Spinal cord (tissue), 10 donors: ENCODE results near the gene SSR1. TPM values are rescaled to one million over a fixed set of nuclear protein-coding genes. Genes with fewer than 3 reads are reported as not detected.
"Not testable (repeated sequence)": the region's sequence is repeated elsewhere in the genome, so short reads cannot be mapped to it uniquely, and the experiment has no call there.

Experiments
- DNase-seq, 6 donors: peaks; one replicate each; pipeline versions ENCODE4 v3.0.0 to v3.0.0-alpha.2; 2013 to 2015; ENCODE audit warnings: low spot score in 6 of 6, low read depth in 4 of 6
- H3K27ac ChIP-seq: one replicate; pipeline ENCODE4 v1.5.1; 2013; ENCODE audit warnings: low read depth, low read length, control low read depth
- H3K27me3 ChIP-seq: one replicate; pipeline ENCODE4 v1.6.1; 2013; ENCODE audit warnings: low read length; ENCODE audit not compliant: control insufficient read depth, insufficient read depth
- H3K36me3 ChIP-seq: one replicate; pipeline ENCODE4 v1.6.1; 2013; ENCODE audit warnings: low read length; ENCODE audit not compliant: control insufficient read depth, insufficient read depth
- H3K4me1 ChIP-seq: one replicate; pipeline ENCODE4 v1.6.1; 2013; ENCODE audit warnings: low read length; ENCODE audit not compliant: control insufficient read depth, insufficient read depth
- H3K4me3 ChIP-seq: one replicate; pipeline ENCODE4 v1.5.1; 2013; ENCODE audit warnings: low read depth, low read length, control low read depth
- H3K9me3 ChIP-seq: one replicate; pipeline ENCODE4 v1.6.1; 2013; ENCODE audit warnings: low read length; ENCODE audit not compliant: control insufficient read depth, insufficient read depth
- WGBS: methylation state at CpG from one replicate; pipeline ENCODE4 v1.1.5; 2013; ENCODE audit warnings: missing lambda C conversion rate; ENCODE audit not compliant: insufficient coverage; 5-methylcytosine and 5-hydroxymethylcytosine counted together
- polyA plus RNA-seq, 2 donors: library from polyadenylated mRNA; unstranded; fragments of 120-200 nt; gene quantifications; one replicate each; pipeline ENCODE4 v1.2.1, GENCODE V29; 2013; ENCODE audit not compliant: insufficient read length in 2 of 2
- total RNA-seq, 2 donors: library from RNA; depleted of rRNA in 1 of 2; stranded (reverse); fragments of 120-200 nt in 1 of 2; fragments of >200 nt in 1 of 2; gene quantifications; one replicate each; pipeline versions ENCODE4 v1.2.3 to v1.2.4, GENCODE V29; 2013 to 2014
- donor health status: healthy.

Gene SSR1
- total and polyA plus RNA-seq, 4 donors = 74.3 to 142 (median 82.1) TPM

DNA sequence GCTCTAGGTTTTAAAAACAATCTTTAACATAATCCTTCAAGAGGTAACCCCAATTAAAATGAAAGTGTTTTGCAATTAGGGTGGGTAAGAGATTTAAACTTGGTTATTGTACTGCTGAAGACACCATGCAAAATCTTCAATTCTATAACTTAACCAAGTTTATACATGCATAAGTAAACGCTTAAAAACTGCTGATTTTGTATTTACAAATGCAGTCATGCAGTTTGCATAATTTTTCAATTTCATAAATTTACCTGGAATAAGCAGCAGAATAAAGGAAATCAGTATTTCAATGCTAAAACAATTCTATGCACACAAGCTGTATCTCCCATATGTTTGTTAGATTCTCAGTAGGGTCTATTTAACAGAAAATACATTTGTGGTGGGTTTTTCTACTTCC is 22.9 kb downstream of the SSR1 start:
- H3K36me3 ChIP-seq = peaks cover 22% of the 10 kb centered on the region
- H3K27ac ChIP-seq = no peak overlapping the region
- DNase-seq = no peak
- WGBS = no CpG with 5 or more reads among the region's 1 CpG
- H3K4me1 ChIP-seq = no peaks in the 10 kb centered on the region
- no peaks in the 10 kb centered on the region for H3K27me3 ChIP-seq
- H3K4me3 ChIP-seq = no peak overlapping the region
- H3K9me3 ChIP-seq = no peaks in the 10 kb centered on the region

- WGBS = 98% methylated on average over 5 of the region's 6 CpGs
- Histone ChIP-seq H3K4me3 (no peak overlapping the region), H3K27ac (no peak overlapping the region), H3K27me3 (no peaks in the 10 kb centered on the region), H3K9me3 (no peaks in the 10 kb centered on the region), H3K36me3 (peaks cover 9% of the 10 kb centered on the region), H3K4me1 (no peaks in the 10 kb centered on the region)
- no peak for DNase-seq
These were observed 27.6 kb downstream of the SSR1 start for GRCh38 chr6:7285416-7285815.

GRCh38 chr6:7283676-7284075 is 29.3 kb downstream of the SSR1 start:
- no peak overlapping the region for H3K4me3 ChIP-seq
- no peak overlapping the region for H3K27ac ChIP-seq
- H3K27me3 ChIP-seq = no peaks in the 10 kb centered on the region
- peaks cover 2% of the 10 kb centered on the region for H3K4me1 ChIP-seq
- WGBS = no CpG with 5 or more reads among the region's 2 CpGs
- DNase-seq = no peak
- peaks cover 9% of the 10 kb centered on the region for H3K36me3 ChIP-seq
- H3K9me3 ChIP-seq = no peaks in the 10 kb centered on the region

DNA sequence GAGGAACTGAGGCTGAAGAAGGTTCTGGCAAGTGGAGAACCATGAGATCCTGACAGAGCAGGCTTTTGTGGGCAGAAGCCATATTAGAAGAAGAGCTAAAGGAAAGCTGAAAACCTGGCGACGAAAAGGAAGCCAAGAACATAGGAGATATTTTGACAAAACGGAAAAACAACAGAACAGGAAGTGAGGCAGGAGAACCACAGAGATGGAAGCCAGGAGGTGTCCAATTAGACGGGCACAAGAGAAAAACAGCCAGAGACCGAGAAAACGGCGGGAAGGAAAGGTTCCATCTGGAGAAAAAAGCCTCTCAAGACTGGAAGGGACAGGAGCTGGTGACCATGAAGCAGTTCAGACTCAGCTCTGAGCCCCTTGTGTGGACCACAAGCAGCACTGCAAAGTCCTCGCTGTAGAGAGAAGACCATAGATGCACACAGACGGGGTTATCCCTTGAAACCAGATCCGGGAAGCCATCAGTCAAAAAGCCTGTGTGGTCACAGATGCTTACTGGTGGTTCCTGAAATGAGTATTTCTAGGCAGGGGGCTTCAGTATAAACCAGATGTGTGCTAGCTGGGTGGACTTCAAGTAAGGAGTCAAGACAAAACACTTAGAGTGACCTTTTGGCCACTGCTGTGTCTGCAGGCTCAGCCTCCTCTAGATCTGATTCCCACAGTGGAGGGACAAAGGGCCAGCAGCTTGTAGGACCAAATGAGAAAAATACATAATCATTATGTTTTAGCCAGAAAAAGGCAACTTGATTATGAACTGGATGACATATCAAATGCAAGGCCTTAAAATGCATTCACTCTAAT is 30.7 kb downstream of the SSR1 start:
- 83% methylated on average over 10 of the region's 10 CpGs for WGBS
- Histone ChIP-seq H3K27ac (no peak overlapping the region), H3K4me3 (no peak overlapping the region), H3K4me1 (peaks cover 4% of the 10 kb centered on the region), H3K9me3 (no peaks in the 10 kb centered on the region), H3K27me3 (no peaks in the 10 kb centered on the region), H3K36me3 (peaks cover 9% of the 10 kb centered on the region)
- no peak for DNase-seq

- no peaks in the 10 kb centered on the region for H3K36me3 ChIP-seq
- H3K27ac ChIP-seq = no peak overlapping the region
- H3K4me3 ChIP-seq = no peak overlapping the region
- no peaks in the 10 kb centered on the region for H3K9me3 ChIP-seq
- H3K27me3 ChIP-seq = no peaks in the 10 kb centered on the region
- WGBS = 58% methylated on average over 3 of the region's 7 CpGs
- no peak for DNase-seq
- H3K4me1 ChIP-seq = peaks cover 4% of the 10 kb centered on the region
These were observed 36.8 kb downstream of the SSR1 start for GRCh38 chr6:7276199-7276524.

GRCh38 chr6:7274525-7274924 is 38.5 kb downstream of the SSR1 start:
- DNase-seq, H3K9me3 ChIP-seq, H3K4me1 ChIP-seq, H3K4me3 ChIP-seq, H3K27ac ChIP-seq, H3K27me3 ChIP-seq, H3K36me3 ChIP-seq: not testable (repeated sequence)
- 98% methylated on average over 6 of the region's 8 CpGs for WGBS

DNA sequence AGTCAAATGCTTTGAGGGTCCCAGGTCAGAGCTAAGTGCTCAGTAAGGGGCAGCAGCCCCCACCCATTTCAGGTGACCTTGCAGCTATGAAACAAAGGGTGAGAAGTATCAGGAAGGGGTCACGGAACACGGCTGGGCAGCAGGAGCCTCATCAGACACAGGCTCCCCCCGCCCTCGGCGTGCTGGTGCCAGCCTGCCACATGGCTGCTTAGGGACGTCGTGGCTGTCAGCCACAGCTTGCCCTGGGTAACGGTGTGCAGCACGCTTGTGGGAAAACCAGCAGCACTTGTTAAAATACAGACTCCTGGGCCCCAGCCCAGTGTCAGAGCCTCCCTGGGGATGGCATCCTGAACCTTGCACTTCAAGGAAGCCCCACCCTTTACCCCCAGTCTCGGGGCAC is 39.3 kb downstream of the SSR1 start:
- 82% methylated on average over 9 of the region's 10 CpGs for WGBS

GRCh38 chr6:7271205-7271534 is 41.8 kb downstream of the SSR1 start:
- DNase-seq = no peak
- Histone ChIP-seq H3K27ac (no peak overlapping the region), H3K4me3 (no peak overlapping the region), H3K27me3 (no peaks in the 10 kb centered on the region), H3K9me3 (no peaks in the 10 kb centered on the region), H3K4me1 (peaks cover 5% of the 10 kb centered on the region), H3K36me3 (peaks cover 8% of the 10 kb centered on the region)
- WGBS = 84% methylated on average over 8 of the region's 11 CpGs

More for the DNA sequence above, 39.3 kb downstream of the SSR1 start:
- Histone ChIP-seq H3K27ac (no peak overlapping the region), H3K4me1 (peaks cover 2% of the 10 kb centered on the region), H3K9me3 (no peaks in the 10 kb centered on the region), H3K27me3 (no peaks in the 10 kb centered on the region), H3K36me3 (peaks cover 3% of the 10 kb centered on the region), H3K4me3 (no peak overlapping the region)
- DNase-seq = no peak

GRCh38 chr6:7270320-7271204 is 42.4 kb downstream of the SSR1 start:
- 99% methylated on average over 9 of the region's 16 CpGs for WGBS

DNA sequence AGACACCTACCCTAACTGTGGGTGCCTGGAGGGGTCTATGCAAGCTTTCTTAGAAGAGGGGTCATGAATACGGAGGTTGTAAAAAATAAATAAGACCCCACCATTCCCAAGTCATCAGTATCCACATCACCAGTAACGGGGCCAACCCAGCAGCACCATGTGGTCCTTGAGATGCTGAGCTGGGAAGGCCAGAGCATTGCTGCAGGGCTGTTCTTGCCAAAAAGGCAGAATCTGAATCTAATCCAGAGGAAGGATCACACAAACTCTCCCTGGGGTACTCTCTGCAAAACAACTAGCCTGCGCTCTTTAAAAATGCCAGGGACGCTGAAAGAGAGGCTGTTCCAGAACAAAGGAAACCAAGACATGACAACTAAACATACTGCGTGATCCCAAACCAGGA is 43.2 kb downstream of the SSR1 start:
- H3K4me1 ChIP-seq = peaks cover 5% of the 10 kb centered on the region
- H3K9me3 ChIP-seq = no peaks in the 10 kb centered on the region
- peak in 1 of 6 donors; percentile 50 for DNase-seq
- H3K27me3 ChIP-seq = no peaks in the 10 kb centered on the region
- 32% methylated on average over 3 of the region's 5 CpGs for WGBS
- H3K27ac ChIP-seq = no peak overlapping the region
- H3K36me3 ChIP-seq = peaks cover 8% of the 10 kb centered on the region
- H3K4me3 ChIP-seq = no peak overlapping the region

More at GRCh38 chr6:7270320-7271204, 42.4 kb downstream of the SSR1 start:
- no peaks in the 10 kb centered on the region for H3K9me3 ChIP-seq
- DNase-seq = no peak
- H3K36me3 ChIP-seq = peaks cover 8% of the 10 kb centered on the region
- no peak overlapping the region for H3K27ac ChIP-seq
- no peak overlapping the region for H3K4me3 ChIP-seq
- no peaks in the 10 kb centered on the region for H3K27me3 ChIP-seq
- H3K4me1 ChIP-seq = peaks cover 5% of the 10 kb centered on the region
